ENCODE results near the gene FAM50A.
A peak's percentile ranks its signal among the peaks of the same experiment; 100 is the strongest.
"Not testable (repeated sequence)": the region's sequence is repeated elsewhere in the genome, so short reads cannot be mapped to it uniquely, and the experiment has no call there.

The FAM50A gene, protein sequence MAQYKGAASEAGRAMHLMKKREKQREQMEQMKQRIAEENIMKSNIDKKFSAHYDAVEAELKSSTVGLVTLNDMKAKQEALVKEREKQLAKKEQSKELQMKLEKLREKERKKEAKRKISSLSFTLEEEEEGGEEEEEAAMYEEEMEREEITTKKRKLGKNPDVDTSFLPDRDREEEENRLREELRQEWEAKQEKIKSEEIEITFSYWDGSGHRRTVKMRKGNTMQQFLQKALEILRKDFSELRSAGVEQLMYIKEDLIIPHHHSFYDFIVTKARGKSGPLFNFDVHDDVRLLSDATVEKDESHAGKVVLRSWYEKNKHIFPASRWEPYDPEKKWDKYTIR

DNA sequence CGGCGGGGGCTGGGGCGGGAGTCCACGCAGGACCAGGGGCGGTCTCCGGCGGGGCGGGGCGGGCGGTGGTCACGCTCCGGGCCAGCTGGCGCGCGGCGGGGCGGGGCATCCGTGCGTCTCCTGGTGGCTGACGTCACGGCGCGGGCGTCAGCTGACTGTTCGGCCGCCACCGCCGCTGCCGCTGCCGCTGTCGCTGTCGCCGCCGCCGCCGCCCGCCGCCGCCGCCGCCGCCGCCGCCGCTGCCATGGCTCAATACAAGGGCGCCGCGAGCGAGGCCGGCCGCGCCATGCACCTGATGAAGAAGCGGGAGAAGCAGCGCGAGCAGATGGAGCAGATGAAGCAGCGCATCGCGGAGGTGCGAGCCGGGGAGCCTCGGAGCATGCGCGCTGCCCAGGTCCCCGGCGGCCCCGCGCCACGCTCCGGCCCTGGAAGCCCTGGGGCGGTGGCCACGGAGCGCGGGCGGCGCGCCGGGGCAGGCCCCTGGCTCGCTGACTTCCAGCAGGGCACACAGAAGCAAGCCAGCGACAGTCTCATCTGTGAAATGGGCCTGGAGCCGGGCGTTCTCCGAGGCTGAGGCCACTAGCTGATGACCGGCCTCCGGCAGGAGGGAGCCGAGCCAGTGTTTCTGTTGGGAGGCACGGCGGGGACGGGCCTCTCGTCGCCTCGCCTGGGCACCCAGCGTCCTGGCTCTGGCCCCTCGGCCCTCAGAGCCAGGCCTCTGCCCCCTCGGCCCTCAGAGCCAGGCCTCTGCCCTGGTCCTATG, at the start of gene FAM50A:
Gene FAM50A (plus strand): TSS at position 150 of the 763 bp plus-strand sequence. CDS start 95 bp downstream, at position 245.
- peak within 1 kb of the TSS; percentile 59 for H3K4me3 ChIP-seq (replicated peaks; ENCODE audit: low read depth, low read length)
- TF ChIP-seq, protein P1, sequence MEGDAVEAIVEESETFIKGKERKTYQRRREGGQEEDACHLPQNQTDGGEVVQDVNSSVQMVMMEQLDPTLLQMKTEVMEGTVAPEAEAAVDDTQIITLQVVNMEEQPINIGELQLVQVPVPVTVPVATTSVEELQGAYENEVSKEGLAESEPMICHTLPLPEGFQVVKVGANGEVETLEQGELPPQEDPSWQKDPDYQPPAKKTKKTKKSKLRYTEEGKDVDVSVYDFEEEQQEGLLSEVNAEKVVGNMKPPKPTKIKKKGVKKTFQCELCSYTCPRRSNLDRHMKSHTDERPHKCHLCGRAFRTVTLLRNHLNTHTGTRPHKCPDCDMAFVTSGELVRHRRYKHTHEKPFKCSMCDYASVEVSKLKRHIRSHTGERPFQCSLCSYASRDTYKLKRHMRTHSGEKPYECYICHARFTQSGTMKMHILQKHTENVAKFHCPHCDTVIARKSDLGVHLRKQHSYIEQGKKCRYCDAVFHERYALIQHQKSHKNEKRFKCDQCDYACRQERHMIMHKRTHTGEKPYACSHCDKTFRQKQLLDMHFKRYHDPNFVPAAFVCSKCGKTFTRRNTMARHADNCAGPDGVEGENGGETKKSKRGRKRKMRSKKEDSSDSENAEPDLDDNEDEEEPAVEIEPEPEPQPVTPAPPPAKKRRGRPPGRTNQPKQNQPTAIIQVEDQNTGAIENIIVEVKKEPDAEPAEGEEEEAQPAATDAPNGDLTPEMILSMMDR (IDR thresholded peaks at IDR 0.05; ENCODE audit: low read depth, low read length, missing control alignments), result no peak
- DNase-seq (ENCODE audit: extremely low read depth, low read depth), result no peak

DNA sequence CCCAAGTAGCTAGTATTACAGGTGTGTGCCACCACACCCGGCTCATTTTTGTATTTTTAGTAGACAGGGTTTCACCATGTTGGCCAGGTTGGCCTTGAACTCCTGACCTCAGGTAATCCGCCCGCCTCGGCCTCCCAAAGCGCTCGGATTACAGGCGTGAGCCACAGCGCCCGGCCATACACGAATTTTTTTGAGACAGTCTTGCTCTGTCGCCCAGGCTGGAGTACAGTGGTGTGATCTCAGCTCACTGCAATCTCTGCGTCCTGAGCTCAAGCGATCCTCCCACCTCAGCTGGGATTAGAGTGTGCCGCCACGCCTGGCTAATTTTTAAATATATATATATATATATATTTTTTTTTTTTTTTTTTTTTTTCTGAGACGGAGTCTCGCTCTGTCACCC, 47.6 kb upstream of the FAM50A start:
- not testable (repeated sequence) for H3K4me3 ChIP-seq (replicated peaks; ENCODE audit: low read depth, low read length); DNase-seq (ENCODE audit: extremely low read depth, low read depth)

DNA sequence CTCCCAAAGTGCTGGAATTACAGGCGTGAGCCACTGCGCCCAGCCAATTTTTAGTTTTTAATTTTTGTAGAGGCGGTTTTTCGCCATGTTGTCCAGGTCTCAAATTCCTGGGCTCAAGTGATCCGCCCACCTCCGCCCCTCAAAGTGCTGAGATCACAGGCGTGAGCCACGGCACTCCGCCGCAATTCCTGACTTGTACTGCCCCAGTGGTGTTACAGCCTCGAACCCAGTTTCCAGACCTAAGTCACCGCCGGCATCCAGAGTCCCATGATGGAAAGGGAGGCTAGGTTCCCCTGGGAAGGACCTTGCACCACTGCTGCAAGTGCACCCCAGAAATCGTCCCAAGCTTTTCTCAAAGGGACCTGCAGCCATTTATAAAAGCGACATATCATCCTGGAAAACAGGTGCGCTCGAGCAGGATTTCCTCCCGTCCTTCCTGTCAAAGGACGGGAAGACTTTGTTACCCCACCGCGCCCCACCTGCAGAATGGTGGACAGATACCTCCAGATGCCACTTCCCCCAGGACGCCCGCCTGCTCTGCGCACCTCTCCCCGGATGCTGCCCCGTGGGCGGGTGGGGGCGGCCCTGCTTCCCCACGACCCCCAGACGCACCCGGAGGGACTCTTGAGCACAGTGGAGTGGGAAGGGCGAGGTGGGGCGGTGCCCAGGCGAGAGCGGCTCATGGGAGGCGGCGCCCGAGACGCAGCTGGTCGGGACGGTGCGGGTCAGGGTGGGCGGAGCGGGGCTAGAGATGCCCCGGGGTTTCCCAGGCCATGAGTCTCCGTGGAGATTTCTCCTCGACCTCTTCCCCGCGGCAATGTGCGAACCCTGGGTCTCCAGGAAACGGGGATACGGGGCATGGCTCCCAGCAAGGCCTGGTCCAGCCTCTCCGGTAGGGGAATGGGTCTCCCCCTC, 46.7 kb upstream of the FAM50A start:
- no peak for DNase-seq (ENCODE audit: extremely low read depth, low read depth)
- TF ChIP-seq, protein P1 (IDR thresholded peaks at IDR 0.05; ENCODE audit: low read depth, low read length, missing control alignments), result no peak
- H3K4me3 ChIP-seq (replicated peaks; ENCODE audit: low read depth, low read length), result peak overlapping the region; percentile 88

DNA sequence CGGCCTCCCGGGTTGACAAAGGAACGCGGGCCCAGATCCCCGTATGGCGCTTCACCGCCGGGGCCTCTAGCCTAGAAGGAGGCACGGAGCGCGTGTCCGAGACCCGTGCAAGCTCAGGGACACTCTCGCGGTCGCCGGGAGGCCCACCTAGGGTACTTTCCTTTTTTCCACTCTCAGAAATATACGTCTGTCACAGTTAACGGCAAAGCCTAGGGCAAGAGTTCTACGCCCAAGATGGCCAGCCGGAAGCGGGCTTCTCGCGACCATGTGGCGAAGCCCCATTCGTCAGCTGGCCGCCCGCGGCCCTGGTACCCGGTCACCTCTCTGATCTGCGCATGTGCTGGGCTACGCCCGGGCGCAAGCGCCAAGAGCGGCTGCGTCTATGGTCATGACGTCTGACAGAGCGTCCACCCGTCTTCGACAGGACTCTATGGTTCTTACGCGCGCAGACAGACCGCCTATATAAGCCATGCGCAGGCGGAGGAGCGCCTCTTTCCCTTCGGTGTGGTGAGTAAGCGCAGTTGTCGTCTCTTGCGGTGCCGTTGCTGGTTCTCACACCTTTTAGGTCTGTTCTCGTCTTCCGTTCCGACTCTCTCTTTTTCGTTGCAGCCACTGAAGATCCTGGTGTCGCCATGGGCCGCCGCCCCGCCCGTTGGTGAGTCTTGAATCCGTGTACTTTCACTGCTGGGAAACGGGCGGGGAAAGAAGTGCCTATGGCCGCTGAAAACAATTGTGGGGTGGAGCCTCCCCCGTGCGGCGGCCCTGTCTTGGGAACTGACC, 45.9 kb upstream of the FAM50A start, which contains the start of gene RPL10:
Gene RPL10 (plus strand): TSS at position 490 of the 780 bp plus-strand sequence. CDS start 143 bp downstream, at position 633.
- DNase-seq (ENCODE audit: extremely low read depth, low read depth), result peak; percentile 88
- TF ChIP-seq, protein P1 (IDR thresholded peaks at IDR 0.05; ENCODE audit: low read depth, low read length, missing control alignments), result no peak
- H3K4me3 ChIP-seq (replicated peaks; ENCODE audit: low read depth, low read length), result peak within 1 kb of the TSS; percentile 88

DNA sequence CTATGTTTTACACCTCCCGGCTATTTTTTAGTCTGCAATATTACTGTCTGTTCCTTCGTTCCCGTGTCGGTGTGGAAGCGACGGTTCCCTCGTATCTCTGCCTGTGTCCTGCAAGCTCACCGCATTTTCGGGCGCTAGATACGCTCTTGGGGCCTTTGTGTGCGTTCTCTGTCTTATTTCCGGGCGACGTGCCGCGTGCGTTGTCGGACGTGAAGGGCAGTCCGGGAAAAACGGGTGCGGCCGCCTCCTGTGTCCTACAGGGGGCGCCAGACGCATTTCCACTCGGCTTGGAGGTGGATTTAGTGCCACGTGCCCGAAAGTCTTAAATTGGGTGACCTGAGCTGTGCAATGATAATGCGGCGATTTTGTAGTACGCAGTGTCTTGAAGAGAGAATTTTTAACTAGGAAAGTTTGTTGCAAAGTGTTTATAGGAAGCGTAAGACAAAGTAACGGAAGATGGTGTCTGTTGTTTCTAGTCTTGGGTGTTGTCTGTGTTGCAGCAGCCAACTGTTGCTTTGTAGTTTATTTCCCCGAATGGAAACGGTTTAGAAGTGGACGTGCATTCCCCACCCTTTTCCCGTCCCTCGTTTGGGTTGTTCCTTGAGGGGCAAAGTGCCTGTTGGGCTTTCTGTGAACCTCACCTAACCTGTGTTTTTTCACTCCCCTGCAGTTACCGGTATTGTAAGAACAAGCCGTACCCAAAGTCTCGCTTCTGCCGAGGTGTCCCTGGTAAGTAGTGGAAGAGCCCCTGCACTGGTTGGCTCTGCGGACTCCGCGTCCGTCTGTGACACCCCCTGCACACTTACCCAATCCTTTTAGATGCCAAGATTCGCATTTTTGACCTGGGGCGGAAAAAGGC, 45.0 kb upstream of the FAM50A start:
- no peak for DNase-seq (ENCODE audit: extremely low read depth, low read depth)
- TF ChIP-seq, protein P1 (IDR thresholded peaks at IDR 0.05; ENCODE audit: low read depth, low read length, missing control alignments), result peak; percentile 65
- peak overlapping the region; percentile 88 for H3K4me3 ChIP-seq (replicated peaks; ENCODE audit: low read depth, low read length)

Data from HFF-Myc (cell line).